Subcutaneous adipose tissue (tissue), 4 donors: Measurements from ENCODE around the gene ENPP3. TPM values are rescaled to one million over a fixed set of nuclear protein-coding genes. Genes with fewer than 3 reads are reported as not detected.

ENCODE experiments used
- total RNA-seq, 4 donors: library from RNA; depleted of rRNA; stranded (reverse); fragments of >200 nt; gene quantifications; one replicate each; pipeline ENCODE4 v1.1.0, GENCODE V29; 2016
- TF ChIP-seq, protein P1 (sequence below): fragments of 450-650 bp; IDR thresholded peaks from one replicate; pipeline ENCODE4 v1.5.1; 2016; ENCODE audit warnings: low read depth, mild to moderate bottlenecking, control low read depth, antibody characterized with exemption, moderate library complexity

The ENPP3 gene
- total RNA-seq, 4 donors from 2014 or later: 0.33 to 1.3 (median 0.80) TPM

- TF ChIP-seq, protein P1, sequence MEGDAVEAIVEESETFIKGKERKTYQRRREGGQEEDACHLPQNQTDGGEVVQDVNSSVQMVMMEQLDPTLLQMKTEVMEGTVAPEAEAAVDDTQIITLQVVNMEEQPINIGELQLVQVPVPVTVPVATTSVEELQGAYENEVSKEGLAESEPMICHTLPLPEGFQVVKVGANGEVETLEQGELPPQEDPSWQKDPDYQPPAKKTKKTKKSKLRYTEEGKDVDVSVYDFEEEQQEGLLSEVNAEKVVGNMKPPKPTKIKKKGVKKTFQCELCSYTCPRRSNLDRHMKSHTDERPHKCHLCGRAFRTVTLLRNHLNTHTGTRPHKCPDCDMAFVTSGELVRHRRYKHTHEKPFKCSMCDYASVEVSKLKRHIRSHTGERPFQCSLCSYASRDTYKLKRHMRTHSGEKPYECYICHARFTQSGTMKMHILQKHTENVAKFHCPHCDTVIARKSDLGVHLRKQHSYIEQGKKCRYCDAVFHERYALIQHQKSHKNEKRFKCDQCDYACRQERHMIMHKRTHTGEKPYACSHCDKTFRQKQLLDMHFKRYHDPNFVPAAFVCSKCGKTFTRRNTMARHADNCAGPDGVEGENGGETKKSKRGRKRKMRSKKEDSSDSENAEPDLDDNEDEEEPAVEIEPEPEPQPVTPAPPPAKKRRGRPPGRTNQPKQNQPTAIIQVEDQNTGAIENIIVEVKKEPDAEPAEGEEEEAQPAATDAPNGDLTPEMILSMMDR: no peak
Observed at GRCh38 chr6:131768964-131769363, 131.9 kb downstream of the ENPP3 start.

DNA sequence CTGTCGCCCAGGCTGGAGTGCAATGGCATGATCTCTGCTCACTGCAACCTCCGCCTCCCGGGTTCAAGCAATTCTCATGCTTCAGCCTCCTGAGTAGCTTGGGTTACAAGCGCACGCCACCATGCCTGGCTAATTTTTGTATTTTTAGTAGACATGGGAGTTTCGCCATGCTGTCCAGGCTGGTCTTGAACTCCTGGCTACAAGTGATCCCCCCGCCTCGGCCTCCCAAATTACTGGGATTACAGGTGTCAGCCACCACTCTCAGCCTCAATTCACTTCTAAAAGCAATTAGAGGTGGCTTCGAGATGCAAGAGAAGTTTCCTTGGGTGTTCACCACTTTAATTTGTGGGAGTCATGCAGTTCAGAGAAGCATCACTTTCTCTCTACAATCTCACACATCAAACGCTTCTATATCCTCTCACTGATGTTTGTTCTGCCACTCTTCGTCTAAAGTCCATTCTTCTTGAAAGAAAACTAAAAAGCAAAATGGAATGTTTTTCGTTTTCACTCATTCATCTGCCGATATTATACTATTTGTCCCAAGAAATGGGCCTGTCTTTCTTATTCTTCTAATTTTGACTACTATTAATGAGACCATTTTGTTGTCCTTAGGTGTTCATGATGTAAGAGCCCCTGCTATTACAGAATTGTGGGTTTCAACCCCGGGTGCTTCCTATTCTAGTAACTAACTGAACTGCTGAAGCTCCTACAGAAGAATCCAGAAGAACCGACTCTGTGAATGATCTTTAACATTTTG, 132.5 kb downstream of the ENPP3 start:
- TF ChIP-seq, protein P1: no peak

DNA sequence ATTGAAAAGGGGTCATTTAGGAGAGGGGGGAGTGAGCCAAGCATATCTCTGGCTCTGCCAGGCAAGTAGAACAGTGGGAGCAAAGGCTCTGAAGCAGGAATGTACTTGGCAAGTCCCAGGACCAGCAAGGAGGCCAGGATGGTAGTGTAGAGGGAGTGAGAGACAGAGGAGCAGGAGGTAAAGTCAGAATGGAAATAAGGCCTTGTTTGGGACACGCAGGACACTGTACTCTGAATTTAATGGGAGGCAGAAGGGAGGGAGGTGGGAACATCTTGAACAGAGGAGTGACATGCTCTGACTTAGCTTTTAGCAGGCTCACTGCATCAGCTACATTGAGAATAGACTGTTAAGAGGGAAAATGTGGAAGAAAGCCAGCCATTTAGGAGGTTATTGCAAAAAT, 133.7 kb downstream of the ENPP3 start:
- TF ChIP-seq, protein P1: no peak

GRCh38 chr6:131773284-131773950, 136.3 kb downstream of the ENPP3 start:
- TF ChIP-seq, protein P1: no peak

DNA sequence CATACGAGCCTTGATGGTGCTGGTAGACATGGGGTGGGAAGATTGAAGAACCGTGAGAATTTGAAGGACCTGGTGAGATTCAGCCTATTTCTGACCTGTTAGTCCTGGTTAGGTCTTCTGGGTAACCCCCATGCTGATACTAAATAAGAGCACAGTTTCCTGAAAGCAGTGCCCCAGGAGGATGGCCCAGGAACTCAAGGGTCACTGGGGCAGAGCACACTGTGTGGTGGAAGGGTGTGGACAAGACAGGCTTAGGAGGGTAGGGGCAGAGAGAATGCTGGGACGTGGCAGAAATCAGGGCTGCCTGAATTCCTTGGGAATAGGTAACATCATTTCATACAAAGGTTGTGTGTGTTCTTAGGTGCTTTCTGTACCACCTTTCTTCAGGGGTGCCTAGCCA, 138.8 kb downstream of the ENPP3 start:
- TF ChIP-seq, protein P1: no peak

GRCh38 chr6:131776985-131777384, 139.9 kb downstream of the ENPP3 start:
- TF ChIP-seq, protein P1: no peak

- TF ChIP-seq, protein P1: no peak
Observed at GRCh38 chr6:131778169-131778568, 141.1 kb downstream of the ENPP3 start.
